Measurements from ENCODE around the gene ABI3BP. TPM values are rescaled to one million over a fixed set of nuclear protein-coding genes. Genes with fewer than 3 reads are reported as not detected.

The ABI3BP gene
- total RNA-seq, 1 experiment from 2014 or later: 0.74 TPM

DNA sequence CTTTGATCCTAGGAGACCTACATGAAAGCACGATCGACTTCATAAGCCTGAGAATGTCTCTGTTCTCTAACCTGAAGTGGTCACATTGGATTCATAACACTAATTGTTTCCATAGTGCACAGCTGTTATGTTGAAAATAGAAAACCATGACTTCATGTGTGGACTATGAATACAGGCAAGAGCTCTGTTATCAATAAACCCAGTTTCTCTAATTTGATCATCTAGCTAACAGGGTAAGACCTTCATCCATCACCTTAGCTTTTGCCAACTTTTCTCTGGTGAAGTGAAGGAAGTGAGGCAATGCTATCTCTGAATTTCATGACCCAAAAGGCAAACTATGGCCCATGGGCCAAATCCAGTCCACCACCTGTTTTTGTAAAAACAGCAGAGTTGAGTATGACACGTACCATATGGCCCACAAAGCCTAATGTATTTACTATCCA lies 27.2 kb downstream of the ABI3BP start:
- no peak overlapping the region for H3K27ac Mint-ChIP-seq
- peaks cover 6% of the 10 kb centered on the region for H3K9me3 Mint-ChIP-seq
- ATAC-seq: no peak
- no peak overlapping the region for H3K4me3 Mint-ChIP-seq
- no peaks in the 10 kb centered on the region for H3K4me1 Mint-ChIP-seq
- ChIA-PET CTCF (no interaction called here), POLR2A (no interaction called here)
- DNase-seq (ENCODE audit: low spot score): no peak
- H3K36me3 Mint-ChIP-seq: no peaks in the 10 kb centered on the region
- TF ChIP-seq, protein P1, sequence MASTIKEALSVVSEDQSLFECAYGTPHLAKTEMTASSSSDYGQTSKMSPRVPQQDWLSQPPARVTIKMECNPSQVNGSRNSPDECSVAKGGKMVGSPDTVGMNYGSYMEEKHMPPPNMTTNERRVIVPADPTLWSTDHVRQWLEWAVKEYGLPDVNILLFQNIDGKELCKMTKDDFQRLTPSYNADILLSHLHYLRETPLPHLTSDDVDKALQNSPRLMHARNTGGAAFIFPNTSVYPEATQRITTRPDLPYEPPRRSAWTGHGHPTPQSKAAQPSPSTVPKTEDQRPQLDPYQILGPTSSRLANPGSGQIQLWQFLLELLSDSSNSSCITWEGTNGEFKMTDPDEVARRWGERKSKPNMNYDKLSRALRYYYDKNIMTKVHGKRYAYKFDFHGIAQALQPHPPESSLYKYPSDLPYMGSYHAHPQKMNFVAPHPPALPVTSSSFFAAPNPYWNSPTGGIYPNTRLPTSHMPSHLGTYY (CRISPR knock-in tag; IDR thresholded peaks at IDR 0.05): no peak
- TF ChIP-seq SMAD4 (CRISPR knock-in tag; IDR thresholded peaks at IDR 0.05): no peak
- TF ChIP-seq TEAD4 (CRISPR knock-in tag; IDR thresholded peaks at IDR 0.05): no peak
- TF ChIP-seq, protein P2, sequence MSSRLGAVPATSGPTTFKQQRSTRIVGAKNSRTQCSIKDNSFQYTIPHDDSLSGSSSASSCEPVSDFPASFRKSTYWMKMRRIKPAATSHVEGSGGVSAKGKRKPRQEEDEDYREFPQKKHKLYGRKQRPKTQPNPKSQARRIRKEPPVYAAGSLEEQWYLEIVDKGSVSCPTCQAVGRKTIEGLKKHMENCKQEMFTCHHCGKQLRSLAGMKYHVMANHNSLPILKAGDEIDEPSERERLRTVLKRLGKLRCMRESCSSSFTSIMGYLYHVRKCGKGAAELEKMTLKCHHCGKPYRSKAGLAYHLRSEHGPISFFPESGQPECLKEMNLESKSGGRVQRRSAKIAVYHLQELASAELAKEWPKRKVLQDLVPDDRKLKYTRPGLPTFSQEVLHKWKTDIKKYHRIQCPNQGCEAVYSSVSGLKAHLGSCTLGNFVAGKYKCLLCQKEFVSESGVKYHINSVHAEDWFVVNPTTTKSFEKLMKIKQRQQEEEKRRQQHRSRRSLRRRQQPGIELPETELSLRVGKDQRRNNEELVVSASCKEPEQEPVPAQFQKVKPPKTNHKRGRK (CRISPR knock-in tag; IDR thresholded peaks at IDR 0.05; ENCODE audit: borderline replicate concordance): no peak
- no peak for TF ChIP-seq TCF7 (CRISPR knock-in tag; IDR thresholded peaks at IDR 0.05; ENCODE audit: low read depth)
- TF ChIP-seq ZNF416 (CRISPR knock-in tag; IDR thresholded peaks at IDR 0.05): no peak
- no peak for TF ChIP-seq NR2C2 (CRISPR knock-in tag; IDR thresholded peaks at IDR 0.05)
- TF ChIP-seq IRF2 (CRISPR knock-in tag; IDR thresholded peaks at IDR 0.05; ENCODE audit: borderline replicate concordance, low read depth): no peak
- TF ChIP-seq ATF1 (CRISPR knock-in tag; IDR thresholded peaks at IDR 0.05): no peak
- TF ChIP-seq, protein P3, sequence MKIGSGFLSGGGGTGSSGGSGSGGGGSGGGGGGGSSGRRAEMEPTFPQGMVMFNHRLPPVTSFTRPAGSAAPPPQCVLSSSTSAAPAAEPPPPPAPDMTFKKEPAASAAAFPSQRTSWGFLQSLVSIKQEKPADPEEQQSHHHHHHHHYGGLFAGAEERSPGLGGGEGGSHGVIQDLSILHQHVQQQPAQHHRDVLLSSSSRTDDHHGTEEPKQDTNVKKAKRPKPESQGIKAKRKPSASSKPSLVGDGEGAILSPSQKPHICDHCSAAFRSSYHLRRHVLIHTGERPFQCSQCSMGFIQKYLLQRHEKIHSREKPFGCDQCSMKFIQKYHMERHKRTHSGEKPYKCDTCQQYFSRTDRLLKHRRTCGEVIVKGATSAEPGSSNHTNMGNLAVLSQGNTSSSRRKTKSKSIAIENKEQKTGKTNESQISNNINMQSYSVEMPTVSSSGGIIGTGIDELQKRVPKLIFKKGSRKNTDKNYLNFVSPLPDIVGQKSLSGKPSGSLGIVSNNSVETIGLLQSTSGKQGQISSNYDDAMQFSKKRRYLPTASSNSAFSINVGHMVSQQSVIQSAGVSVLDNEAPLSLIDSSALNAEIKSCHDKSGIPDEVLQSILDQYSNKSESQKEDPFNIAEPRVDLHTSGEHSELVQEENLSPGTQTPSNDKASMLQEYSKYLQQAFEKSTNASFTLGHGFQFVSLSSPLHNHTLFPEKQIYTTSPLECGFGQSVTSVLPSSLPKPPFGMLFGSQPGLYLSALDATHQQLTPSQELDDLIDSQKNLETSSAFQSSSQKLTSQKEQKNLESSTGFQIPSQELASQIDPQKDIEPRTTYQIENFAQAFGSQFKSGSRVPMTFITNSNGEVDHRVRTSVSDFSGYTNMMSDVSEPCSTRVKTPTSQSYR (CRISPR knock-in tag; IDR thresholded peaks at IDR 0.05): no peak
- no peak for TF ChIP-seq NR1H2 (CRISPR knock-in tag; IDR thresholded peaks at IDR 0.05)
- no peak for TF ChIP-seq FOXK1 (CRISPR knock-in tag; IDR thresholded peaks at IDR 0.05)
- TF ChIP-seq, protein P4, sequence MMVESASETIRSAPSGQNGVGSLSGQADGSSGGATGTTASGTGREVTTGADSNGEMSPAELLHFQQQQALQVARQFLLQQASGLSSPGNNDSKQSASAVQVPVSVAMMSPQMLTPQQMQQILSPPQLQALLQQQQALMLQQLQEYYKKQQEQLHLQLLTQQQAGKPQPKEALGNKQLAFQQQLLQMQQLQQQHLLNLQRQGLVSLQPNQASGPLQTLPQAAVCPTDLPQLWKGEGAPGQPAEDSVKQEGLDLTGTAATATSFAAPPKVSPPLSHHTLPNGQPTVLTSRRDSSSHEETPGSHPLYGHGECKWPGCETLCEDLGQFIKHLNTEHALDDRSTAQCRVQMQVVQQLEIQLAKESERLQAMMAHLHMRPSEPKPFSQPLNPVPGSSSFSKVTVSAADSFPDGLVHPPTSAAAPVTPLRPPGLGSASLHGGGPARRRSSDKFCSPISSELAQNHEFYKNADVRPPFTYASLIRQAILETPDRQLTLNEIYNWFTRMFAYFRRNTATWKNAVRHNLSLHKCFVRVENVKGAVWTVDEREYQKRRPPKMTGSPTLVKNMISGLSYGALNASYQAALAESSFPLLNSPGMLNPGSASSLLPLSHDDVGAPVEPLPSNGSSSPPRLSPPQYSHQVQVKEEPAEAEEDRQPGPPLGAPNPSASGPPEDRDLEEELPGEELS (CRISPR knock-in tag; IDR thresholded peaks at IDR 0.05): no peak
- TF ChIP-seq, protein P5, sequence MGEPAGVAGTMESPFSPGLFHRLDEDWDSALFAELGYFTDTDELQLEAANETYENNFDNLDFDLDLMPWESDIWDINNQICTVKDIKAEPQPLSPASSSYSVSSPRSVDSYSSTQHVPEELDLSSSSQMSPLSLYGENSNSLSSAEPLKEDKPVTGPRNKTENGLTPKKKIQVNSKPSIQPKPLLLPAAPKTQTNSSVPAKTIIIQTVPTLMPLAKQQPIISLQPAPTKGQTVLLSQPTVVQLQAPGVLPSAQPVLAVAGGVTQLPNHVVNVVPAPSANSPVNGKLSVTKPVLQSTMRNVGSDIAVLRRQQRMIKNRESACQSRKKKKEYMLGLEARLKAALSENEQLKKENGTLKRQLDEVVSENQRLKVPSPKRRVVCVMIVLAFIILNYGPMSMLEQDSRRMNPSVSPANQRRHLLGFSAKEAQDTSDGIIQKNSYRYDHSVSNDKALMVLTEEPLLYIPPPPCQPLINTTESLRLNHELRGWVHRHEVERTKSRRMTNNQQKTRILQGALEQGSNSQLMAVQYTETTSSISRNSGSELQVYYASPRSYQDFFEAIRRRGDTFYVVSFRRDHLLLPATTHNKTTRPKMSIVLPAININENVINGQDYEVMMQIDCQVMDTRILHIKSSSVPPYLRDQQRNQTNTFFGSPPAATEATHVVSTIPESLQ (CRISPR knock-in tag; IDR thresholded peaks at IDR 0.05): no peak
- TF ChIP-seq MYBL2 (CRISPR knock-in tag; IDR thresholded peaks at IDR 0.05): no peak
- TF ChIP-seq MXD4 (CRISPR knock-in tag; IDR thresholded peaks at IDR 0.05; ENCODE audit: borderline replicate concordance): no peak
- no peak for TF ChIP-seq SMAD3 (CRISPR knock-in tag; IDR thresholded peaks at IDR 0.05; ENCODE audit: borderline replicate concordance)
- no peak for TF ChIP-seq CREM (CRISPR knock-in tag; IDR thresholded peaks at IDR 0.05)
- TF ChIP-seq ZNF232 (CRISPR knock-in tag; IDR thresholded peaks at IDR 0.05): no peak
- no peaks in the 10 kb centered on the region for H3K27me3 Mint-ChIP-seq (ENCODE audit: low read depth)
